Gastrocnemius medialis (tissue), 4 donors: ENCODE measurements around the gene FLNB. TPM values are rescaled to one million over a fixed set of nuclear protein-coding genes. Genes with fewer than 3 reads are reported as not detected.

Experiments used
- ATAC-seq, 2 donors: fragments of 150-250 bp; one replicate each; pipeline ENCODE4 v1.9.1; 2016
- DNase-seq, 2 donors: peaks; one replicate each; pipeline ENCODE4 v3.0.0-alpha.2; 2019
- H3K27ac ChIP-seq, 4 donors: fragments of 200-600 bp; sonication (generic); 1 replicate in 1 of 4; 2 replicates in 3 of 4; pipeline ENCODE4 v1.5.1; 2016 to 2018; ENCODE audit warnings: mild to moderate bottlenecking in 2 of 4, moderate library complexity in 1 of 4
- H3K27me3 ChIP-seq, 3 donors: fragments of 200-600 bp; sonication (generic) in 2 of 3; 1 replicate in 1 of 3; 2 replicates in 2 of 3; pipeline versions ENCODE4 v1.5.1 to v1.6.0; 2016 to 2019; ENCODE audit warnings: mild to moderate bottlenecking in 1 of 3, moderate library complexity in 1 of 3
- H3K36me3 ChIP-seq, 2 donors: fragments of 200-600 bp; sonication (generic) in 1 of 2; one replicate each; pipeline ENCODE4 v1.5.1; 2017 to 2018
- H3K4me1 ChIP-seq, 2 donors: fragments of 200-600 bp; sonication (generic) in 1 of 2; one replicate each; pipeline ENCODE4 v1.5.1; 2016 to 2017; ENCODE audit warnings: mild to moderate bottlenecking in 2 of 2
- H3K4me3 ChIP-seq, 4 donors: fragments of 200-600 bp; sonication (generic) in 3 of 4; 1 replicate in 1 of 4; 2 replicates in 3 of 4; pipeline ENCODE4 v1.5.1; 2016 to 2019; ENCODE audit warnings: mild to moderate bottlenecking in 2 of 4
- H3K9me3 ChIP-seq, 3 donors: fragments of 200-600 bp; sonication (generic) in 2 of 3; 1 replicate in 1 of 3; 2 replicates in 2 of 3; pipeline ENCODE4 v1.5.1; 2016 to 2019
- POLR2A ChIP-seq, 2 donors: fragments of 450-650 bp; IDR thresholded peaks; one replicate each; pipeline ENCODE4 v1.6.1; 2017; ENCODE audit warnings: antibody characterized with exemption in 2 of 2, mild to moderate bottlenecking in 2 of 2, moderate library complexity in 2 of 2
- in situ Hi-C, 4 donors: fragments of 200-750 bp; cut with MboI; loops; one replicate each; pipeline versions ENCODE4 v1.15.0 to v1.8.0; 2017; ENCODE audit warnings: low sequenced_read_pairs in 4 of 4
- intact Hi-C: fragments of 100-400 bp; cut with DNase I; formaldehyde crosslinking; loops from one replicate; pipeline ENCODE4 v1.15.1; 2023; ENCODE audit warnings: low total_unique reads
- total RNA-seq, 4 donors: library from RNA; depleted of rRNA; stranded (reverse); fragments of >200 nt; gene quantifications; one replicate each; pipeline versions ENCODE4 v1.1.0 to v1.2.3, GENCODE V29; 2016
- TF ChIP-seq, protein P1 (sequence below), 5 experiments: fragments of 450-650 bp in 3 of 5; fragments of 200-600 bp in 2 of 5; sonication (generic) in 2 of 5; IDR thresholded peaks in 4 of 5; conservative IDR thresholded peaks in 1 of 5; 1 replicate in 4 of 5; 2 replicates in 1 of 5; pipeline ENCODE4 v1.5.1; 2016 to 2019; ENCODE audit warnings: antibody characterized with exemption in 5 of 5, mild to moderate bottlenecking in 3 of 5, moderate library complexity in 3 of 5

The FLNB gene
- total RNA-seq, 4 donors from 2014 or later, result 10.9 to 21.5 (median 12.0) TPM

DNA sequence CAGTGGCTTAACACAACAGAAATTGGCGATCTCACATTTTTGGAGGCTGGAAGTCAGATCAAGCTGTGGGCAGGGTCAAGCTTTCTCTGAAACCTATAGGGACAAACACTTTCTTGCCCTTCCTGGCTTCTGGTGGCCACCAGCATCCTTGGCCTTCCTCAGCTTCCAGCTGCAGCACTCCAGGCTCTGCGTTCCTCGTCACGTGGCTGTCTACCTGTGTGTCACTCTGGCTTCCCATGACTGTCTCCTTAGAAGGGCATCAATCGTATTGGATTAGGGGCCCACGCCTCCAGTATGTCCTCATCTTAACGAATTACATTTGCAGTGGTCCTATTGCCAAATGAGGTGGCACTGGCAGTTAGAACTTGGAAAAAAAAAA lies 176.7 kb downstream of the FLNB start:
- H3K4me3 ChIP-seq, result no peak overlapping the region
- intact Hi-C loops (loop anchor here (10.0 kb wide), 1 partner anchor 350 kb away; the partner anchor contains the start of gene ACOX2), in situ Hi-C loops (loop anchor here (5.0 to 25.0 kb wide), 5 partner anchors 110 to 352 kb away; partner anchors contain the start of genes ACOX2 (in 1 of the 4), HTD2 (in 1 of the 4) and RPP14 (in 1 of the 4))
- H3K4me1 ChIP-seq, result peaks cover 0 to 2% of the 10 kb centered on the region in 2 donors
- H3K27ac ChIP-seq, result no peak overlapping the region
- no peaks in the 10 kb centered on the region for H3K27me3 ChIP-seq
- DNase-seq (no peak), ATAC-seq (no peak)
- TF ChIP-seq, protein P1, sequence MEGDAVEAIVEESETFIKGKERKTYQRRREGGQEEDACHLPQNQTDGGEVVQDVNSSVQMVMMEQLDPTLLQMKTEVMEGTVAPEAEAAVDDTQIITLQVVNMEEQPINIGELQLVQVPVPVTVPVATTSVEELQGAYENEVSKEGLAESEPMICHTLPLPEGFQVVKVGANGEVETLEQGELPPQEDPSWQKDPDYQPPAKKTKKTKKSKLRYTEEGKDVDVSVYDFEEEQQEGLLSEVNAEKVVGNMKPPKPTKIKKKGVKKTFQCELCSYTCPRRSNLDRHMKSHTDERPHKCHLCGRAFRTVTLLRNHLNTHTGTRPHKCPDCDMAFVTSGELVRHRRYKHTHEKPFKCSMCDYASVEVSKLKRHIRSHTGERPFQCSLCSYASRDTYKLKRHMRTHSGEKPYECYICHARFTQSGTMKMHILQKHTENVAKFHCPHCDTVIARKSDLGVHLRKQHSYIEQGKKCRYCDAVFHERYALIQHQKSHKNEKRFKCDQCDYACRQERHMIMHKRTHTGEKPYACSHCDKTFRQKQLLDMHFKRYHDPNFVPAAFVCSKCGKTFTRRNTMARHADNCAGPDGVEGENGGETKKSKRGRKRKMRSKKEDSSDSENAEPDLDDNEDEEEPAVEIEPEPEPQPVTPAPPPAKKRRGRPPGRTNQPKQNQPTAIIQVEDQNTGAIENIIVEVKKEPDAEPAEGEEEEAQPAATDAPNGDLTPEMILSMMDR (IDR thresholded peaks at IDR 0.05 in 4 of 5, conservative IDR thresholded peaks at IDR 0.05 in 1 of 5), result no peak
- no peak for TF ChIP-seq POLR2A (IDR thresholded peaks at IDR 0.05)
- no peaks in the 10 kb centered on the region for H3K9me3 ChIP-seq
- no peaks in the 10 kb centered on the region for H3K36me3 ChIP-seq

DNA sequence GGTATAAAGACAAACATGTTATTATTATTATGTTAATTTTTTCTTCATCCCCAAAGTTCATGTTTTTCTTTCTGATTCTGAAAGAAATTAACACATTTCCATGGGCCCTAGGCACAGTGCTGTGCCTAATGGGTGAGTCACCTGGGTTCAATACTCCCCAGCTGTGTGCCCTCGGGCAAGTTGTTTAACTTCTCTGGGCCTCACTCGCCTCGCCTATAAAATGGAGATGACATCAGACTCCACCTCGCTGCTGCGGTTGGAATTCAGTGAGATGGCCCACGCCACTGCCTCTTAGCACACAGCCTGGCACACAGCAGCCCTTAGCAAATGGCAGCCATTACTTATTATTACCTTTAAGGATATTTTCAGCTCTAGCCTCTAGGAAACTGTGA lies 179.9 kb downstream of the FLNB start:
- no peak overlapping the region for H3K4me3 ChIP-seq
- H3K27me3 ChIP-seq, result no peaks in the 10 kb centered on the region
- TF ChIP-seq, protein P1 (IDR thresholded peaks at IDR 0.05 in 4 of 5, conservative IDR thresholded peaks at IDR 0.05 in 1 of 5), result no peak
- TF ChIP-seq POLR2A (IDR thresholded peaks at IDR 0.05), result no peak
- in situ Hi-C loops, result loop anchor here (5.0 to 25.0 kb wide), 5 partner anchors 107 to 349 kb away; partner anchors contain the start of genes ACOX2 (in 1 of the 4), HTD2 (in 1 of the 4) and RPP14 (in 1 of the 4)
- no peaks in the 10 kb centered on the region for H3K36me3 ChIP-seq
- intact Hi-C loops, result loop anchor here (2.0 to 10.0 kb wide), 2 partner anchors 29 to 347 kb away; partner anchors contain the start of gene ACOX2
- peaks cover 2 to 12% of the 10 kb centered on the region in 2 donors for H3K4me1 ChIP-seq
- ATAC-seq (no peak), DNase-seq (no peak)
- H3K9me3 ChIP-seq, result no peaks in the 10 kb centered on the region
- peak overlapping the region in 3 of 4 donors; percentile 38 to 62 (median 60) for H3K27ac ChIP-seq

DNA sequence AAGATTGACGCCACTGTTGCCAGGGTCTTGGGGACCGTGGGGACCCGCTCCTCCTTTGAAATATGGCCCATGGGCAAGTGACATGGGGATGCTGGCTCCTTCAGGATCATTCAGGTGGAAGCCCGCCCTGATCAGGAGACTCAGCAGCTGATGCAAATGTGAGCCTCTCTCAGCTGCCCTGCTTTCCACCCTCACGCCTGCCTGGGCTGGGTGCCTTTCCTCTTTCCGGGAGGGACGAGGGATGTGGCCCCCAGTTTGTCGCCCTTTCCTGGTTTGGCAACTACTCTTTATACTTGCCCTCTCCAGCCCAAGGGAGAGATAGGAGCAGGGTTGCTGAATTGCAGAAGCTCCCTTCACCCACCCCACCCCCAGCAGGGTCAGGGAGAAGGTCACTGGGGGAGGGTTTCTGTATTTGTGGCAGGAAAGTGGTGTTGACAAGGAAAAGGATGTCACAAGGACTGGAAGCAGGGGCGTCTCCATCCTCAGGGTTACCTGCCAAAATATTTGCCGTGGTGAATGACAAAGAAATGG lies 180.8 kb downstream of the FLNB start:
- ATAC-seq, result peak in 1 of 2 donors; percentile 42
- intact Hi-C loops, result loop anchor here (2.0 to 10.0 kb wide), 2 partner anchors 28 to 346 kb away; partner anchors contain the start of gene ACOX2

DNA sequence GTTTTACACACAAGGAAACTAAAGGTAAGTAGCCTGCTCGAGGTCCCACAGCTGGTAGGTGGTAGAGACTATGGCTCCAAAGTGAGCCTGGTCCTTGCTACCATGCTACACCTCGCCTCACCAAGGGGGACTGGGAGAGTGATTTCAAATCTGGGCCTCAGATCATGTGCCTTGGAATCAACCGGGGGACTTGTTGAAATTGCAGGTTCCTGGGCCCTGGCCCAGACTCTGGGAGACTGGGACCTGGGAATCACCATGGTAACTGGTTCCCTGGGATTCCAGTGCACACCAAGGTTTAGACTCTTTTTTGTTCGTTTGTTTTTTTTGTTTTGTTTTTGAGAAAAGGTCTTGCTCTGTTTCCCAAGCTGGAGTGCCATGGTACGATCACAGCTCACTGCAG lies 181.5 kb downstream of the FLNB start:
- no peak for ATAC-seq
- Histone ChIP-seq H3K4me1 (peaks cover 2 to 12% of the 10 kb centered on the region in 2 donors), H3K27me3 (no peaks in the 10 kb centered on the region), H3K4me3 (no peak overlapping the region), H3K27ac (peak overlapping the region; percentile 38 to 62 (median 52)), H3K36me3 (no peaks in the 10 kb centered on the region), H3K9me3 (no peaks in the 10 kb centered on the region)
- no peak for DNase-seq
- TF ChIP-seq POLR2A (IDR thresholded peaks at IDR 0.05), result no peak
- TF ChIP-seq, protein P1 (IDR thresholded peaks at IDR 0.05 in 4 of 5, conservative IDR thresholded peaks at IDR 0.05 in 1 of 5), result no peak
- in situ Hi-C loops (loop anchor here (5.0 to 25.0 kb wide), 5 partner anchors 105 to 348 kb away; partner anchors contain the start of genes ACOX2 (in 1 of the 4), HTD2 (in 1 of the 4) and RPP14 (in 1 of the 4)), intact Hi-C loops (loop anchor here (2.0 to 10.0 kb wide), 2 partner anchors 27 to 345 kb away; partner anchors contain the start of gene ACOX2)

More for the DNA sequence above, 180.8 kb downstream of the FLNB start:
- Histone ChIP-seq H3K27ac (peak overlapping the region in 3 of 4 donors; percentile 38 to 62 (median 60)), H3K36me3 (no peaks in the 10 kb centered on the region), H3K27me3 (no peaks in the 10 kb centered on the region), H3K4me1 (peaks cover 2 to 12% of the 10 kb centered on the region in 2 donors), H3K9me3 (no peaks in the 10 kb centered on the region), H3K4me3 (no peak overlapping the region)
- TF ChIP-seq, protein P1 (IDR thresholded peaks at IDR 0.05 in 4 of 5, conservative IDR thresholded peaks at IDR 0.05 in 1 of 5), result no peak
- TF ChIP-seq POLR2A (IDR thresholded peaks at IDR 0.05), result no peak
- in situ Hi-C loops, result loop anchor here (5.0 to 25.0 kb wide), 5 partner anchors 106 to 348 kb away; partner anchors contain the start of genes ACOX2 (in 1 of the 4), HTD2 (in 1 of the 4) and RPP14 (in 1 of the 4)
- DNase-seq, result no peak
